GM18909 (cell line): Measurements from ENCODE around the gene GUCY1B1.
A peak's percentile ranks its signal among the peaks of the same experiment; 100 is the strongest.

Experiments used
- ATAC-seq: cut with Tn5 transposase; IDR thresholded peaks from one replicate; pipeline ENCODE4 v1.9.1; 2021; ENCODE audit warnings: mild to moderate bottlenecking; ENCODE audit not compliant: unreplicated experiment, poor library complexity

GUCY1B1 gene

GRCh38 chr4:155758481-155759371 lies at the start of gene GUCY1B1:
Gene GUCY1B1 (plus strand): TSS chr4:155759021. CDS start chr4:155759141, 120 bp downstream.
- ATAC-seq, result peak; percentile 97

GRCh38 chr4:155709918-155710317 lies 48.9 kb upstream of the GUCY1B1 start:
- no peak for ATAC-seq

- no peak for ATAC-seq
Observed at GRCh38 chr4:155711556-155711955, 47.3 kb upstream of the GUCY1B1 start.

GRCh38 chr4:155712846-155713245 lies 46.0 kb upstream of the GUCY1B1 start:
- ATAC-seq, result no peak

GRCh38 chr4:155713911-155714310 lies 44.9 kb upstream of the GUCY1B1 start:
- ATAC-seq, result no peak

- no peak for ATAC-seq
Observed at GRCh38 chr4:155722336-155722735, 36.5 kb upstream of the GUCY1B1 start.

GRCh38 chr4:155722816-155723499 lies 35.9 kb upstream of the GUCY1B1 start:
- no peak for ATAC-seq

GRCh38 chr4:155724731-155725130 lies 34.1 kb upstream of the GUCY1B1 start:
- ATAC-seq, result no peak

GRCh38 chr4:155734065-155734464 lies 24.8 kb upstream of the GUCY1B1 start:
- ATAC-seq, result no peak

- no peak for ATAC-seq
Observed at GRCh38 chr4:155734951-155735350, 23.9 kb upstream of the GUCY1B1 start.

GRCh38 chr4:155735496-155735895 lies 23.3 kb upstream of the GUCY1B1 start:
- ATAC-seq, result no peak

- ATAC-seq, result no peak
Observed at GRCh38 chr4:155738548-155738947, 20.3 kb upstream of the GUCY1B1 start.

GRCh38 chr4:155741546-155741945 lies 17.3 kb upstream of the GUCY1B1 start:
- ATAC-seq, result no peak

GRCh38 chr4:155742310-155743015 lies 16.4 kb upstream of the GUCY1B1 start:
- no peak for ATAC-seq

GRCh38 chr4:155745984-155746383 lies 12.8 kb upstream of the GUCY1B1 start:
- no peak for ATAC-seq

GRCh38 chr4:155748039-155748438 lies 10.8 kb upstream of the GUCY1B1 start:
- no peak for ATAC-seq

- ATAC-seq, result no peak
Observed at GRCh38 chr4:155749041-155749440, 9.8 kb upstream of the GUCY1B1 start.

GRCh38 chr4:155751569-155751968 lies 7.3 kb upstream of the GUCY1B1 start:
- ATAC-seq, result no peak

GRCh38 chr4:155757745-155758265 lies 1.0 kb upstream of the GUCY1B1 start:
- ATAC-seq, result no peak

- peak; percentile 33 for ATAC-seq
Observed at GRCh38 chr4:155759372-155760252, 791 bp downstream of the GUCY1B1 start.
